ENCODE measurements around the gene ALG9.

Gene ALG9

GRCh38 chr11:111792955-111793500, 78.4 kb downstream of the ALG9 start:
- no peak for TF ChIP-seq CTCF (conservative IDR thresholded peaks at IDR 0.05; ENCODE audit: low read depth, low read length)
- no peaks in the 10 kb centered on the region for H3K79me2 ChIP-seq (ENCODE audit: insufficient read depth, low read depth)
- H3K4me1 ChIP-seq (ENCODE audit: low read depth, poor library complexity, severe bottlenecking): peaks cover 43% of the 10 kb centered on the region
- H2AFZ ChIP-seq (ENCODE audit: low read depth): no peak overlapping the region
- H3K4me2 ChIP-seq: no peak overlapping the region
- no peak overlapping the region for H3K9ac ChIP-seq
- no peaks in the 10 kb centered on the region for H3K36me3 ChIP-seq (ENCODE audit: insufficient read depth)
- no peaks in the 10 kb centered on the region for H4K20me1 ChIP-seq (ENCODE audit: insufficient read depth)
- no peak overlapping the region for H3K27ac ChIP-seq
- H3K4me3 ChIP-seq (IDR thresholded peaks at IDR 0.05; ENCODE audit: insufficient read depth, low read depth, low read length): no peak overlapping the region
- H3K27me3 ChIP-seq (ENCODE audit: insufficient read depth, low read depth): no peaks in the 10 kb centered on the region

GRCh38 chr11:111792314-111792713, 79.1 kb downstream of the ALG9 start:
- no peaks in the 10 kb centered on the region for H3K27me3 ChIP-seq (ENCODE audit: insufficient read depth, low read depth)
- no peak overlapping the region for H2AFZ ChIP-seq (ENCODE audit: low read depth)
- no peak overlapping the region for H3K4me2 ChIP-seq
- H3K27ac ChIP-seq: no peak overlapping the region
- no peaks in the 10 kb centered on the region for H4K20me1 ChIP-seq (ENCODE audit: insufficient read depth)
- no peaks in the 10 kb centered on the region for H3K36me3 ChIP-seq (ENCODE audit: insufficient read depth)
- no peak overlapping the region for H3K9ac ChIP-seq
- no peaks in the 10 kb centered on the region for H3K79me2 ChIP-seq (ENCODE audit: insufficient read depth, low read depth)
- TF ChIP-seq CTCF (conservative IDR thresholded peaks at IDR 0.05; ENCODE audit: low read depth, low read length): no peak
- no peak overlapping the region for H3K4me3 ChIP-seq (IDR thresholded peaks at IDR 0.05; ENCODE audit: insufficient read depth, low read depth, low read length)
- peaks cover 43% of the 10 kb centered on the region for H3K4me1 ChIP-seq (ENCODE audit: low read depth, poor library complexity, severe bottlenecking)

GRCh38 chr11:111788464-111788863, 82.9 kb downstream of the ALG9 start:
- no peak for TF ChIP-seq CTCF (conservative IDR thresholded peaks at IDR 0.05; ENCODE audit: low read depth, low read length)
- no peaks in the 10 kb centered on the region for H4K20me1 ChIP-seq (ENCODE audit: insufficient read depth)
- peaks cover 19% of the 10 kb centered on the region for H3K4me1 ChIP-seq (ENCODE audit: low read depth, poor library complexity, severe bottlenecking)
- no peak overlapping the region for H3K4me2 ChIP-seq
- H3K27me3 ChIP-seq (ENCODE audit: insufficient read depth, low read depth): no peaks in the 10 kb centered on the region
- H2AFZ ChIP-seq (ENCODE audit: low read depth): no peak overlapping the region
- H3K36me3 ChIP-seq (ENCODE audit: insufficient read depth): no peaks in the 10 kb centered on the region
- H3K79me2 ChIP-seq (ENCODE audit: insufficient read depth, low read depth): no peaks in the 10 kb centered on the region
- H3K9ac ChIP-seq: no peak overlapping the region
- no peak overlapping the region for H3K4me3 ChIP-seq (IDR thresholded peaks at IDR 0.05; ENCODE audit: insufficient read depth, low read depth, low read length)
- H3K27ac ChIP-seq: no peak overlapping the region

- Histone ChIP-seq H3K4me1 (ENCODE audit: low read depth, poor library complexity, severe bottlenecking) (peaks cover 15% of the 10 kb centered on the region), H4K20me1 (ENCODE audit: insufficient read depth) (no peaks in the 10 kb centered on the region)
- TF ChIP-seq CTCF (conservative IDR thresholded peaks at IDR 0.05; ENCODE audit: low read depth, low read length): no peak
Measured at GRCh38 chr11:111788051-111788450, 83.3 kb downstream of the ALG9 start.

More at GRCh38 chr11:111788051-111788450, 83.3 kb downstream of the ALG9 start:
- Histone ChIP-seq H3K9ac (no peak overlapping the region), H3K4me2 (no peak overlapping the region), H3K27me3 (ENCODE audit: insufficient read depth, low read depth) (no peaks in the 10 kb centered on the region), H3K79me2 (ENCODE audit: insufficient read depth, low read depth) (no peaks in the 10 kb centered on the region), H3K4me3 (IDR thresholded peaks at IDR 0.05; ENCODE audit: insufficient read depth, low read depth, low read length) (no peak overlapping the region), H3K36me3 (ENCODE audit: insufficient read depth) (no peaks in the 10 kb centered on the region), H2AFZ (ENCODE audit: low read depth) (no peak overlapping the region), H3K27ac (no peak overlapping the region)
